Fibroblast of mammary gland (primary cell): ENCODE results near the gene SYNC.

Source experiments
- DNase-seq: peaks from one replicate; pipeline ENCODE4 v3.0.0-alpha.2; 2010; ENCODE audit warnings: low read depth
- H3K4me3 ChIP-seq: 2 replicates; pipeline ENCODE4 v1.5.1; 2011; ENCODE audit warnings: low read depth, mild to moderate bottlenecking, low read length, moderate library complexity; ENCODE audit not compliant: control insufficient read depth
- CTCF ChIP-seq: conservative IDR thresholded peaks from 2 replicates; pipeline ENCODE4 v1.5.1; 2011; ENCODE audit warnings: low read depth, low read length, inconsistent platforms; ENCODE audit not compliant: control insufficient read depth, insufficient read depth

The SYNC gene

GRCh38 chr1:32702599-32703478 is at the start of gene SYNC:
SYNC (minus strand) TSS chr1:32702770; CDS start chr1:32702660, 110 bp downstream.
- TF ChIP-seq CTCF, result no peak
- peak; percentile 58 for DNase-seq
- peak within 1 kb of the TSS; percentile 63 for H3K4me3 ChIP-seq

- no peak overlapping the region for H3K4me3 ChIP-seq
- TF ChIP-seq CTCF, result no peak
- DNase-seq, result no peak
These were observed 47.2 kb upstream of the SYNC start for GRCh38 chr1:32749771-32750170.

- no peak for DNase-seq
- no peak for TF ChIP-seq CTCF
- H3K4me3 ChIP-seq, result no peak overlapping the region
These were observed 46.8 kb upstream of the SYNC start for GRCh38 chr1:32749332-32749731.

GRCh38 chr1:32748926-32749325 is 46.4 kb upstream of the SYNC start:
- DNase-seq, result no peak
- no peak for TF ChIP-seq CTCF

GRCh38 chr1:32748348-32748747 is 45.8 kb upstream of the SYNC start:
- TF ChIP-seq CTCF, result no peak
- DNase-seq, result no peak
- no peak overlapping the region for H3K4me3 ChIP-seq

More at GRCh38 chr1:32748926-32749325, 46.4 kb upstream of the SYNC start:
- no peak overlapping the region for H3K4me3 ChIP-seq

- no peak for DNase-seq
- no peak overlapping the region for H3K4me3 ChIP-seq
- TF ChIP-seq CTCF, result no peak
These were observed 43.6 kb upstream of the SYNC start for GRCh38 chr1:32746130-32746529.
